Measurements from ENCODE around the gene NEK10.

NEK10 gene

GRCh38 chr3:27160779-27161287, 208.3 kb downstream of the NEK10 start:
- no peak overlapping the region for H3K4me3 ChIP-seq (ENCODE audit: low read depth, low read length)
- TF ChIP-seq CTCF (IDR thresholded peaks at IDR 0.05; ENCODE audit: low read depth, low read length, missing control alignments), result no peak
- DNase-seq (ENCODE audit: low read depth), result no peak

- TF ChIP-seq CTCF (IDR thresholded peaks at IDR 0.05; ENCODE audit: low read depth, low read length, missing control alignments), result no peak
- no peak overlapping the region for H3K4me3 ChIP-seq (ENCODE audit: low read depth, low read length)
Measured at GRCh38 chr3:27160146-27160545, 209.0 kb downstream of the NEK10 start.

GRCh38 chr3:27147215-27147614, 222.0 kb downstream of the NEK10 start:
- H3K4me3 ChIP-seq (ENCODE audit: low read depth, low read length), result no peak overlapping the region
- DNase-seq (ENCODE audit: low read depth), result no peak
- no peak for TF ChIP-seq CTCF (IDR thresholded peaks at IDR 0.05; ENCODE audit: low read depth, low read length, missing control alignments)

More at GRCh38 chr3:27160146-27160545, 209.0 kb downstream of the NEK10 start:
- no peak for DNase-seq (ENCODE audit: low read depth)

- H3K4me3 ChIP-seq (ENCODE audit: low read depth, low read length), result no peak overlapping the region
- no peak for TF ChIP-seq CTCF (IDR thresholded peaks at IDR 0.05; ENCODE audit: low read depth, low read length, missing control alignments)
- DNase-seq (ENCODE audit: low read depth), result no peak
Measured at GRCh38 chr3:27146786-27147185, 222.4 kb downstream of the NEK10 start.

- no peak for TF ChIP-seq CTCF (IDR thresholded peaks at IDR 0.05; ENCODE audit: low read depth, low read length, missing control alignments)
- H3K4me3 ChIP-seq (ENCODE audit: low read depth, low read length), result no peak overlapping the region
- DNase-seq (ENCODE audit: low read depth), result no peak
Measured at GRCh38 chr3:27145719-27146118, 223.5 kb downstream of the NEK10 start.

GRCh38 chr3:27141668-27142067, 227.5 kb downstream of the NEK10 start:
- no peak overlapping the region for H3K4me3 ChIP-seq (ENCODE audit: low read depth, low read length)
- TF ChIP-seq CTCF (IDR thresholded peaks at IDR 0.05; ENCODE audit: low read depth, low read length, missing control alignments), result no peak
- DNase-seq (ENCODE audit: low read depth), result no peak

- no peak for TF ChIP-seq CTCF (IDR thresholded peaks at IDR 0.05; ENCODE audit: low read depth, low read length, missing control alignments)
- H3K4me3 ChIP-seq (ENCODE audit: low read depth, low read length), result no peak overlapping the region
- DNase-seq (ENCODE audit: low read depth), result no peak
Measured at GRCh38 chr3:27138562-27138961, 230.6 kb downstream of the NEK10 start.

Data from GM12864 (cell line).